ENCODE data around the gene MEF2C. TPM values are rescaled to one million over a fixed set of nuclear protein-coding genes. Genes with fewer than 3 reads are reported as not detected.

Gene MEF2C
- total RNA-seq, 5 donors from 2014 or later (not counting 1 experiment from before 2014, with no cell fraction given), result 2.5 to 9.4 (median 4.4) TPM

- no peak overlapping the region for H3K27ac ChIP-seq (ENCODE audit: low read length)
- Mint-ChIP-seq H3K27me3 (peaks cover 41 to 49% of the 10 kb centered on the region in 2 donors), H3K4me3 (peak overlapping the region in 2 of 3 donors; percentile 39 to 63), H3K27ac (no peak overlapping the region), H3K9me3 (no peaks in the 10 kb centered on the region), H3K36me3 (no peaks in the 10 kb centered on the region), H3K4me1 (peaks cover 5 to 8% (median 6%) of the 10 kb centered on the region in 3 donors)
- ChIA-PET POLR2A (interaction anchor here in 1 of 2 donors (0.6 kb wide), 1 partner anchor 1759 kb away, joined by 4 read pairs; no protein-coding TSS in a partner anchor), CTCF (interaction anchor here in 1 of 2 donors (0.6 kb wide), 1 partner anchor 338 kb away, joined by 3 read pairs; no protein-coding TSS in a partner anchor)
- DNase-seq (no peak), ATAC-seq (replicated peaks in 1 of 4) (no peak)
- peaks cover 0 to 13% of the 10 kb centered on the region in 2 experiments for H3K27me3 ChIP-seq (replicated peaks in 1 of 2; ENCODE audit: control insufficient read depth in 2 of 2, extremely low read depth in 1 of 2, insufficient read depth in 2 of 2, low read length in 1 of 2)
- H3K9me3 ChIP-seq, result no peaks in the 10 kb centered on the region
- no peaks in the 10 kb centered on the region for H3K36me3 ChIP-seq (ENCODE audit: control insufficient read depth in 2 of 2, extremely low read depth in 1 of 2, insufficient read depth in 1 of 2, low read length in 1 of 2)
- WGBS (ENCODE audit: insufficient coverage), result 3% methylated on average over 29 of the region's 48 CpGs
- peaks cover 0 to 6% of the 10 kb centered on the region in 2 experiments for H3K4me1 ChIP-seq (ENCODE audit: control insufficient read depth in 1 of 2, extremely low read depth in 1 of 2, insufficient read depth in 2 of 2, low read length in 2 of 2)
- peak overlapping the region in 1 of 2 donors; percentile 30 for H3K4me3 ChIP-seq (ENCODE audit: control insufficient read depth in 1 of 2, extremely low read depth in 1 of 2, low read length in 1 of 2)
Measured at GRCh38 chr5:88889189-88890069, 6.4 kb upstream of the MEF2C start.

GRCh38 chr5:88888848-88889188, 5.8 kb upstream of the MEF2C start:
- Histone ChIP-seq H3K4me3 (ENCODE audit: control insufficient read depth in 1 of 2, extremely low read depth in 1 of 2, low read length in 1 of 2) (no peak overlapping the region), H3K27me3 (replicated peaks in 1 of 2; ENCODE audit: control insufficient read depth in 2 of 2, extremely low read depth in 1 of 2, insufficient read depth in 2 of 2, low read length in 1 of 2) (peaks cover 0 to 19% of the 10 kb centered on the region in 2 experiments), H3K27ac (ENCODE audit: low read length) (no peak overlapping the region), H3K4me1 (ENCODE audit: control insufficient read depth in 1 of 2, extremely low read depth in 1 of 2, insufficient read depth in 2 of 2, low read length in 2 of 2) (peaks cover 3 to 12% of the 10 kb centered on the region in 2 experiments), H3K9me3 (no peaks in the 10 kb centered on the region), H3K36me3 (ENCODE audit: control insufficient read depth in 2 of 2, extremely low read depth in 1 of 2, insufficient read depth in 1 of 2, low read length in 1 of 2) (no peaks in the 10 kb centered on the region)
- H3K27ac Mint-ChIP-seq, result no peak overlapping the region
- no peak for DNase-seq
- peaks cover 46 to 53% of the 10 kb centered on the region in 2 donors for H3K27me3 Mint-ChIP-seq
- peak overlapping the region in 2 of 3 donors; percentile 39 to 63 for H3K4me3 Mint-ChIP-seq
- CTCF ChIA-PET, result no interaction called here
- H3K9me3 Mint-ChIP-seq, result no peaks in the 10 kb centered on the region
- no peaks in the 10 kb centered on the region for H3K36me3 Mint-ChIP-seq
- ATAC-seq (replicated peaks in 1 of 4), result no peak
- POLR2A ChIA-PET, result no interaction called here
- 16% methylated on average over 6 of the region's 9 CpGs for WGBS (ENCODE audit: insufficient coverage)
- H3K4me1 Mint-ChIP-seq, result peaks cover 11 to 14% (median 13%) of the 10 kb centered on the region in 3 donors

DNA sequence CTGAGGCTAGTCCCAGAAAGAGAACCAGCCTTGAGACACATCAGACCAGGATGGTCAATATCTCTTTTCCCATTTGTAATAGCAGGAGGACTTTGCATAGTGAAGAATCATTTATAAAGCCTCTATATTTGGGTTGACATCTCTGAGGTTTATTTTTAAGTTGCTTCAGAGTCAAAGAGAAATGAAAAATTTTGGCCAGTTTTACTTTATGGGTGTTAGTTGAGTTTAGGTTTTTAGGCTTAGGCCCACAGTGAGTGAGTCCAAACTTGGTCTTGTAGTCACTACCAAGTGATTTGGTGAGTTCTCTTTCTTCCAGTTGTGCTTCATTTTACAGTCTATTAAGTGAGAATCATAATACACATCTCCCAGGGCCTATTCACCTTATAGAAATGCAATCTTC, 5.3 kb upstream of the MEF2C start:
- H3K9me3 Mint-ChIP-seq, result no peaks in the 10 kb centered on the region
- peaks cover 51 to 58% of the 10 kb centered on the region in 2 donors for H3K27me3 Mint-ChIP-seq
- ATAC-seq (replicated peaks in 1 of 4), result no peak
- Histone ChIP-seq H3K9me3 (no peaks in the 10 kb centered on the region), H3K27me3 (replicated peaks in 1 of 2; ENCODE audit: control insufficient read depth in 2 of 2, extremely low read depth in 1 of 2, insufficient read depth in 2 of 2, low read length in 1 of 2) (peaks cover 0 to 23% of the 10 kb centered on the region in 2 experiments), H3K27ac (ENCODE audit: low read length) (no peak overlapping the region), H3K4me3 (ENCODE audit: control insufficient read depth in 1 of 2, extremely low read depth in 1 of 2, low read length in 1 of 2) (no peak overlapping the region), H3K4me1 (ENCODE audit: control insufficient read depth in 1 of 2, extremely low read depth in 1 of 2, insufficient read depth in 2 of 2, low read length in 2 of 2) (peaks cover 3 to 15% of the 10 kb centered on the region in 2 experiments), H3K36me3 (ENCODE audit: control insufficient read depth in 2 of 2, extremely low read depth in 1 of 2, insufficient read depth in 1 of 2, low read length in 1 of 2) (no peaks in the 10 kb centered on the region)
- no peak overlapping the region for H3K4me3 Mint-ChIP-seq
- no peaks in the 10 kb centered on the region for H3K36me3 Mint-ChIP-seq
- peaks cover 16 to 19% (median 17%) of the 10 kb centered on the region in 3 donors for H3K4me1 Mint-ChIP-seq
- no peak overlapping the region for H3K27ac Mint-ChIP-seq
- ChIA-PET CTCF (no interaction called here), POLR2A (no interaction called here)
- no peak for DNase-seq

GRCh38 chr5:88887342-88887741, 4.4 kb upstream of the MEF2C start:
- Mint-ChIP-seq H3K4me1 (peaks cover 23 to 27% (median 24%) of the 10 kb centered on the region in 3 donors), H3K27ac (no peak overlapping the region), H3K36me3 (no peaks in the 10 kb centered on the region), H3K9me3 (no peaks in the 10 kb centered on the region), H3K4me3 (no peak overlapping the region), H3K27me3 (peaks cover 59 to 66% of the 10 kb centered on the region in 2 donors)
- Histone ChIP-seq H3K4me1 (ENCODE audit: control insufficient read depth in 1 of 2, extremely low read depth in 1 of 2, insufficient read depth in 2 of 2, low read length in 2 of 2) (peaks cover 8 to 15% of the 10 kb centered on the region in 2 experiments), H3K36me3 (ENCODE audit: control insufficient read depth in 2 of 2, extremely low read depth in 1 of 2, insufficient read depth in 1 of 2, low read length in 1 of 2) (no peaks in the 10 kb centered on the region), H3K4me3 (ENCODE audit: control insufficient read depth in 1 of 2, extremely low read depth in 1 of 2, low read length in 1 of 2) (no peak overlapping the region), H3K27me3 (replicated peaks in 1 of 2; ENCODE audit: control insufficient read depth in 2 of 2, extremely low read depth in 1 of 2, insufficient read depth in 2 of 2, low read length in 1 of 2) (peaks cover 0 to 25% of the 10 kb centered on the region in 2 experiments), H3K9me3 (no peaks in the 10 kb centered on the region), H3K27ac (ENCODE audit: low read length) (no peak overlapping the region)
- ATAC-seq (replicated peaks in 1 of 4), result no peak
- DNase-seq, result no peak
- POLR2A ChIA-PET, result no interaction called here
- no CpG with 5 or more reads among the region's 2 CpGs for WGBS (ENCODE audit: insufficient coverage)
- CTCF ChIA-PET, result no interaction called here

- ChIA-PET CTCF (no interaction called here), POLR2A (no interaction called here)
- no peak overlapping the region for H3K27ac ChIP-seq (ENCODE audit: low read length)
- no peak for DNase-seq
- Mint-ChIP-seq H3K27me3 (peaks cover 57 to 66% of the 10 kb centered on the region in 2 donors), H3K9me3 (no peaks in the 10 kb centered on the region), H3K4me3 (no peak overlapping the region), H3K4me1 (peaks cover 26 to 28% (median 28%) of the 10 kb centered on the region in 3 donors), H3K27ac (no peak overlapping the region), H3K36me3 (no peaks in the 10 kb centered on the region)
- H3K4me3 ChIP-seq (ENCODE audit: control insufficient read depth in 1 of 2, extremely low read depth in 1 of 2, low read length in 1 of 2), result no peak overlapping the region
- H3K4me1 ChIP-seq (ENCODE audit: control insufficient read depth in 1 of 2, extremely low read depth in 1 of 2, insufficient read depth in 2 of 2, low read length in 2 of 2), result peaks cover 10 to 15% of the 10 kb centered on the region in 2 experiments
- WGBS (ENCODE audit: insufficient coverage), result no CpG with 5 or more reads among the region's 4 CpGs
- H3K27me3 ChIP-seq (replicated peaks in 1 of 2; ENCODE audit: control insufficient read depth in 2 of 2, extremely low read depth in 1 of 2, insufficient read depth in 2 of 2, low read length in 1 of 2), result peaks cover 0 to 25% of the 10 kb centered on the region in 2 experiments
- H3K9me3 ChIP-seq, result no peaks in the 10 kb centered on the region
- no peak for ATAC-seq (replicated peaks in 1 of 4)
- H3K36me3 ChIP-seq (ENCODE audit: control insufficient read depth in 2 of 2, extremely low read depth in 1 of 2, insufficient read depth in 1 of 2, low read length in 1 of 2), result no peaks in the 10 kb centered on the region
Measured at GRCh38 chr5:88886746-88887341, 3.9 kb upstream of the MEF2C start.

DNA sequence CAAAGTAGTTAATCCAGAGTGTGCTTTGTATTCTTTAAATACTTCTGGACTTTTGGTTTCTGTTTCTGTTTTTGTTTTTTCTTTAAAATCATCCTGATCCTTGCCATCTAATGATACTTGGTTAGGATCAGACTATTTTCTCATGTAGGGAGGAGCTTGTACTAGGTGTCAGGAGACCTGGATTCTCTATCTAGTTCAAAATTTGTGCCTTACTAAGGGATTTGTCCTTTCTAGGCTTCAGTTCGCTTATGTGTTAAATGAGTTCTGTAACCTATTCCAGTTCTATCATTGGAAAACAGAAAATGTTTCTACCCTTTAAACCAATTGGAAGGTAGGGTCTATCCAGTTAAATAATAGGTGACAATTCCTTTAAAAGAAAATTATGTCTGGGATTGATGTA, 3.3 kb upstream of the MEF2C start:
- Histone ChIP-seq H3K27ac (ENCODE audit: low read length) (no peak overlapping the region), H3K36me3 (ENCODE audit: control insufficient read depth in 2 of 2, extremely low read depth in 1 of 2, insufficient read depth in 1 of 2, low read length in 1 of 2) (no peaks in the 10 kb centered on the region), H3K9me3 (no peaks in the 10 kb centered on the region), H3K4me1 (ENCODE audit: control insufficient read depth in 1 of 2, extremely low read depth in 1 of 2, insufficient read depth in 2 of 2, low read length in 2 of 2) (peaks cover 10 to 15% of the 10 kb centered on the region in 2 experiments), H3K4me3 (ENCODE audit: control insufficient read depth in 1 of 2, extremely low read depth in 1 of 2, low read length in 1 of 2) (no peak overlapping the region), H3K27me3 (replicated peaks in 1 of 2; ENCODE audit: control insufficient read depth in 2 of 2, extremely low read depth in 1 of 2, insufficient read depth in 2 of 2, low read length in 1 of 2) (peaks cover 0 to 25% of the 10 kb centered on the region in 2 experiments)
- Mint-ChIP-seq H3K36me3 (no peaks in the 10 kb centered on the region), H3K9me3 (no peaks in the 10 kb centered on the region), H3K27ac (peak overlapping the region in 1 of 2 donors; percentile 55), H3K27me3 (peaks cover 54 to 67% of the 10 kb centered on the region in 2 donors), H3K4me1 (peaks cover 26 to 28% (median 28%) of the 10 kb centered on the region in 3 donors), H3K4me3 (no peak overlapping the region)
- POLR2A ChIA-PET, result no interaction called here
- DNase-seq (no peak), ATAC-seq (replicated peaks in 1 of 4) (no peak)
- CTCF ChIA-PET, result no interaction called here
- WGBS (ENCODE audit: insufficient coverage), result no CpG with 5 or more reads among the region's 1 CpG

Data from T-cell (primary cell).